Suppressor macrophage treated with lipopolysaccharide for 1 hour (primary cell): ENCODE results near the gene ZNF331.

Experiments
- DNase-seq, 3 donors: peaks; one replicate each; pipeline ENCODE4 v3.0.0-alpha.2; 2020 to 2022

ZNF331 gene

GRCh38 chr19:53579518-53579917 is 41.6 kb downstream of the ZNF331 start:
- no peak for DNase-seq

- DNase-seq: no peak
Observed at GRCh38 chr19:53580871-53581835, 43.2 kb downstream of the ZNF331 start.

DNA sequence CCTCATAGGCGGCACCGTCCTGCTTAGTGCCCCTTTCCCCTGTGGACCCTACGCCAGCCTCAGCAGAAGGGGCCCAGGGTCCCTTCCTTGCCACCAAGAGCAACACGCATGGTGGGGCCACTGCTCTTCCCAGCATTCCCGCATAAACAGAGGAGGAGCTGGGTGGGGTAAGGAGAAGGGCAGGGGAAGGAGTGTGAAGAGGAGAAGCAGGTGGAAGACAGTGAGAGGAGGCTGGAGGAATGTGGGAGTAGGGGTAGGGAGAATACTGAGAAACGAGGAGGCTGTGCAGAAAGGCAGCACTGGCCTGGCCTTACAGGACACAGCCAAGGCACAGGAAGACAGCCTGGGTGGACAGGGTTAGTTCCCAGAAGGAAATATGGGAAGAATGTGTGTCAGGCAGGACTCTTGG is 43.9 kb downstream of the ZNF331 start:
- no peak for DNase-seq

GRCh38 chr19:53583181-53583580 is 45.2 kb downstream of the ZNF331 start:
- DNase-seq: no peak

- DNase-seq: no peak
Observed at GRCh38 chr19:53586277-53586691, 48.3 kb downstream of the ZNF331 start.

DNA sequence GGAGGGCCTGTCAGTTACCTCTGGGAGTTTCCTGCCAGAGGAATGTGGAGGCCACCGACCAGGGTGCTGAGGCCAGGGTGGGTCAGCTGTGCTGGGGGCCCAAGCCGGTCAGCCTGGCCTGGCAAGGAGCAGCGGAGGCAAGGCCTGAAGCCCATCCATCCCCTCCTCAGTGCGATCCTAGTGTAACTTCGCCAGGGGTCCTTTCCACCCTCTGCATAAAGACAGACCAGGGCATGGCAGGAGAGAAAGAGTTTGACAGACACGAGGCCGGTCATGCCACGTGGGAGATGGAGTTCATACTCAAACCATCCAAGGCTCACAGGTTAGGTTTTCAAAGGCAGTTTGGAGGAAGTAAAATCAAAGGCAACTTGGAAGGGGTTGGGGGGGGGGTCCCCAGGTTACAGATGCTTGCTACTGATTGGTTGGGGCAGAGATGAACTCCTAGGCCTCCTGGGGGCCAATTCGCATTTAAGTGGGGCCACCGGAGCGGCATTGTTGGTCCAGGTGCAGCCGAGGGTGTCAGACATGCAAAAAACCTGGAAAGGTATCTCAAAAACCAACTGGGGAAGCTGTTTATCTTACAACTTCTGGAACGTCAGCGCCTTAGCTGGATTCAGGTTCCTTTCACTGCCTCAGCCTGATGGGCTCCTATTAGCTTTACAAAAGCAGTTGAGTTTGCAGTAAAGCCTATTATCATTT is 57.0 kb downstream of the ZNF331 start:
- DNase-seq: no peak

DNA sequence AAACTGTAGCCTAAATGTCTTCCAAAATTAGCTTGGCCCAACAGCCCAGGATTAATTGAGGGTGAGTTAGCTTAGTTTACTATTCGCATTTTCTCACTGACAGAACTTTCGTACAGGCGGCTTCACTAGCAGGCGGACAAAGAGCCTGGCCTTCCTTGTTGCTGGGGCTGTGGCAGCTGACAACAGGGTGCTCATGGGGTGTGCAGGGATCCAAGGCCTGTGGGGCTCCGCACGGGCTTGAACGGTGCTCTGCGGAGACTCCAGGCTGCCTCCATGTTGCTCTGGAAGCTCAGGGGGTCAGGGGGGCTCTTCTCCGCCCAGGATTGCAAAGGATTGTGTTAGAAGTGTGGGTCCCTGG is 57.5 kb downstream of the ZNF331 start:
- no peak for DNase-seq

- DNase-seq: no peak
Observed at GRCh38 chr19:53596056-53596455, 58.1 kb downstream of the ZNF331 start.

DNA sequence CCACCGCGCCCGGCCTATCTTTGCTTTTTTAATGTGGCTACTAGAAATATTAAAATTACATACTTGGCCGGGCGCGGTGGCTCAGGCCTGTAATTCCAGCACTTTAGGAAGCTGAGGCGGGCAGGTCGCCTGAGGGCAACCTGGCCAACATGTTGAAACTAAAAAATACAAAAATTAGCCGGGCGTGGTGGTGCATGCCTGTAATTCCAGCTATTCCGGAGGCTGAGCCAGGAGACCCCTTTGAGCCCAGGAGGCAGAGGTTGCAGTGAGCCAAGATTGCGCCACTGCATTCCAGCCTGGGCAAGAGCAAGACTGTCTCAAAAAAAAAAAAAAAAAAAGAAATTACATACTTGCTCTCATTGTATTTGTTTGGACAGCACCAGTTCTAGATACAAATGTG is 59.1 kb downstream of the ZNF331 start:
- no peak for DNase-seq

- no peak for DNase-seq
Observed at GRCh38 chr19:53598361-53598760, 60.4 kb downstream of the ZNF331 start.

DNA sequence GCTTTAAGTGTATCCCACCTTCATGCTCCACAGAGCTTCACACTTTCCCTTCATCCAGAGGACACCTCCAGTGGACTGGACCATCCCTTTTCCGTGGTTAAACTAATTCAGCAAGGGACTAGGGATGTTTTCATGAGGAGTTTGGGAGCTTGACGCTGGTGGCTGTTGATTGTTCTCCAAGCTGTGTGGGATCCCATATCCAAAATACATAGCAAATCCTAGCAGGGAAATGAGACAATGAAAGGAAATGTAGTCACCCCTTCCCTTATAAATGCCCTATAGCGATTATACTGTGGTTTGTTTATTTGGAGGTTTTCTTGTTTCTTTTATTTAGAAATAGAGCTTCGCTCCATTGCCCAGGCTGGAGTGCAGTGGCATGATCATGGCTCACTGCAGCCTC is 62.3 kb downstream of the ZNF331 start:
- DNase-seq: no peak

DNA sequence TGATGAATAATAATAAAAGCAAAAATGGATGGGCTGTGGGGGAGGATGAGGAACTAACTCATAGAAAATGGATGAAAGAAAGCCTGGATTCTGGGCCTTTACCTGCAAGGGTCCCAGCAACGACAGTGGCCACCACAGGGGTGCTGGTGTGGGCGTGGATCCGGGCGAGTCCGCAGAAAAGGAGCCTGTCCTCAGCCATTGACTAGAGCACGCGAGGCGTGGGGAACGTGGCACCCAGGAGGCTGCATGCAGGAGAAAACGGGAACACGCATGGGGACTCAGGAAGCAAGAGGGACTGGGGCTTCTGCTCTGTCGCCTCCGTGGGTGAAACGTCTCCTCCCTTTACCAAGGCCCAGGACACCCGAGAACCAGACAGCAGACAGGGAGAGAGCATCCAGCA is 68.1 kb downstream of the ZNF331 start:
- DNase-seq: no peak

DNA sequence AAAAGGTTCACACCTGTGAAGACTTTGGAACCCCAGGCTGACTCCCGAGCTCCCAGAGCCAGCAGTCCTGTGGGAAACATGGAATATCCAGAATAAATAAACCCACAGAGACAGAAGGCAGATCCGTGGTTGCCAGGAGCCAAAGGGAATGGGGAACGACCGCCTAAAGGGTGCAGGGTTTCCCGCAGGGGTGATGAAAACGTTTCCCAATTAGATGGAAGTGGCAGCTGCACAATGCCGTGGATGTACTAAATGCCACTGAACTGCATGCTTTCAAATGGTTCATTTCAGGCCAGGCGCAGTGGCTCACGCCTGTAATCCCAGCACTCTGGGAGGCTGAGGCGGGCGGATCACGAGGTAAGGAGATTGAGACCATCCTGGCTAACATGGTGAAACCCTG is 70.4 kb downstream of the ZNF331 start:
- no peak for DNase-seq

GRCh38 chr19:53612762-53613526 is 75.0 kb downstream of the ZNF331 start:
- no peak for DNase-seq

GRCh38 chr19:53621885-53622740 is 84.2 kb downstream of the ZNF331 start:
- DNase-seq: peak; percentile 21 to 41 (median 40)

GRCh38 chr19:53624771-53625545 is 87.0 kb downstream of the ZNF331 start:
- DNase-seq: no peak

- DNase-seq: no peak
Observed at GRCh38 chr19:53626486-53626885, 88.5 kb downstream of the ZNF331 start.

DNA sequence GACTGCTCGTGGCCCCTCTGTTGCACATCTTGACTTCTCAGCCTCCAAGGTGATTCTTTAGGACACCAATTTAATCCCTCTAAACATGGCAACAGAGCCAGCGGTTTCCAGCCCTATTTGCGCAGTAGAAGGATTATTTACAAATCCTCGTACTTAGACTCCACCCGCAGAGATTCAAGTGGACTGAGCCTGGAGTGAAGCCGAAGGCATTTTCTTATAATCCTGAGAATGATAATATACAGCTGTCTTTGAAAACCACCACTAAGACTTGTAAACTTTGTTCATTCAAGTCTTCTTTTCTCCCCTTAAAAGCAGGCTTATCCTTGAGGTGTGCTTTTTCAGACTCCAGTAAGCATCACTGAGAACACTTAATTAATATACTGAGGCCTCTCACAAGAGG is 89.0 kb downstream of the ZNF331 start:
- DNase-seq: no peak
